H9 (cell line): ENCODE results near the gene PPL. TPM values are rescaled to one million over a fixed set of nuclear protein-coding genes. Genes with fewer than 3 reads are reported as not detected.

Experiments used
- DNase-seq: peaks from one replicate; pipeline ENCODE4 v3.0.0-alpha.2; 2017
- H2AFZ ChIP-seq: one replicate; pipeline ENCODE4 v1.6.1; 2013; ENCODE audit warnings: mild to moderate bottlenecking, low read length, control low read depth, moderate library complexity
- H2AK5ac ChIP-seq: 2 replicates; pipeline ENCODE4 v1.6.1; 2013; ENCODE audit warnings: low read length, control low read depth, mixed read lengths; ENCODE audit not compliant: insufficient read length
- H2BK120ac ChIP-seq: one replicate; pipeline ENCODE4 v1.6.1; 2013; ENCODE audit warnings: low read depth, mild to moderate bottlenecking, low read length, control low read depth, inconsistent platforms; ENCODE audit not compliant: poor library complexity, severe bottlenecking
- H2BK12ac ChIP-seq: 2 replicates; pipeline ENCODE4 v1.6.1; 2013; ENCODE audit warnings: low read length, control low read depth, mixed read lengths, low read depth; ENCODE audit not compliant: insufficient read length
- H2BK15ac ChIP-seq: 2 replicates; pipeline ENCODE4 v1.6.1; 2013; ENCODE audit warnings: low read depth, low read length, control low read depth
- H2BK20ac ChIP-seq: one replicate; pipeline ENCODE4 v1.6.1; 2013; ENCODE audit warnings: low read depth, mild to moderate bottlenecking, low read length, control low read depth, inconsistent platforms; ENCODE audit not compliant: poor library complexity, severe bottlenecking
- H2BK5ac ChIP-seq: 2 replicates; pipeline ENCODE4 v1.6.1; 2013; ENCODE audit warnings: low read length, control low read depth, mixed read lengths; ENCODE audit not compliant: insufficient read length
- H3K14ac ChIP-seq: 2 replicates; pipeline ENCODE4 v1.6.1; 2013; ENCODE audit warnings: low read length, control low read depth; ENCODE audit not compliant: insufficient read depth
- H3K18ac ChIP-seq: 2 replicates; pipeline ENCODE4 v1.6.1; 2013; ENCODE audit warnings: low read depth, mild to moderate bottlenecking, mixed read lengths, low read length, control low read depth; ENCODE audit not compliant: insufficient read length
- H3K23ac ChIP-seq: 2 replicates; pipeline ENCODE4 v1.6.1; 2013; ENCODE audit warnings: low read length, control low read depth, mixed read lengths, low read depth; ENCODE audit not compliant: insufficient read length
- H3K23me2 ChIP-seq: 2 replicates; pipeline ENCODE4 v1.6.1; 2013; ENCODE audit warnings: low read depth, mild to moderate bottlenecking, mixed read lengths, low read length, control low read depth; ENCODE audit not compliant: insufficient read length, poor library complexity, severe bottlenecking
- H3K27ac ChIP-seq: 2 replicates; pipeline ENCODE4 v1.5.1; 2013; ENCODE audit warnings: low read length, control low read depth, mixed read lengths, low read depth; ENCODE audit not compliant: insufficient read length
- H3K27me3 ChIP-seq: 2 replicates; pipeline ENCODE4 v1.6.1; 2013; ENCODE audit warnings: low read length, control low read depth, inconsistent platforms; ENCODE audit not compliant: insufficient read depth
- H3K4ac ChIP-seq: 2 replicates; pipeline ENCODE4 v1.6.1; 2013; ENCODE audit warnings: low read depth, mild to moderate bottlenecking, control low read depth, inconsistent platforms, low read length, moderate library complexity
- H3K4me1 ChIP-seq: 2 replicates; pipeline ENCODE4 v1.6.1; 2013; ENCODE audit warnings: low read length, control low read depth, inconsistent platforms; ENCODE audit not compliant: insufficient read depth
- H3K4me2 ChIP-seq: 2 replicates; pipeline ENCODE4 v1.6.1; 2013; ENCODE audit warnings: low read length, control low read depth, mixed read lengths; ENCODE audit not compliant: insufficient read length, insufficient read depth
- H3K56ac ChIP-seq: 2 replicates; pipeline ENCODE4 v1.6.1; 2013; ENCODE audit warnings: low read depth, mild to moderate bottlenecking, mixed read lengths, low read length, control low read depth; ENCODE audit not compliant: insufficient read length
- H3K79me1 ChIP-seq: 2 replicates; pipeline ENCODE4 v1.6.1; 2013; ENCODE audit warnings: low read depth, mild to moderate bottlenecking, moderate library complexity, low read length, control low read depth, inconsistent platforms; ENCODE audit not compliant: insufficient read depth, poor library complexity, severe bottlenecking
- H3K79me2 ChIP-seq: 2 replicates; pipeline ENCODE4 v1.6.1; 2013; ENCODE audit warnings: low read length, control low read depth, inconsistent platforms; ENCODE audit not compliant: insufficient read depth
- H3K9ac ChIP-seq: 2 replicates; pipeline ENCODE4 v1.6.1; 2013; ENCODE audit warnings: low read length, control low read depth, mixed read lengths; ENCODE audit not compliant: insufficient read length; ENCODE audit errors: extremely low read depth
- H3K9me3 ChIP-seq: one replicate; pipeline ENCODE4 v1.6.1; 2013; ENCODE audit warnings: low read depth, low read length, inconsistent platforms; ENCODE audit not compliant: control insufficient read depth
- H3T11ph ChIP-seq: one replicate; pipeline ENCODE4 v1.6.1; 2013; ENCODE audit warnings: mild to moderate bottlenecking, low read length, control low read depth, inconsistent platforms
- H4K20me1 ChIP-seq: one replicate; pipeline ENCODE4 v1.6.1; 2013; ENCODE audit not compliant: control insufficient read depth, insufficient read length, insufficient read depth
- H4K5ac ChIP-seq: 2 replicates; pipeline ENCODE4 v1.6.1; 2013; ENCODE audit warnings: low read depth, mild to moderate bottlenecking, mixed read lengths, low read length, control low read depth; ENCODE audit not compliant: insufficient read length
- H4K8ac ChIP-seq: replicated peaks from 2 replicates; pipeline ENCODE4 v1.6.1; 2013; ENCODE audit warnings: low read length, control low read depth, mixed read lengths, low read depth; ENCODE audit not compliant: insufficient read length
- H4K91ac ChIP-seq: 2 replicates; pipeline ENCODE4 v1.6.1; 2013; ENCODE audit warnings: low read depth, mild to moderate bottlenecking, moderate library complexity, mixed read lengths, low read length, control low read depth; ENCODE audit not compliant: insufficient read length
- H3K27ac Mint-ChIP-seq, 3 experiments: 2 replicates in 2 of 3; 3 replicates in 1 of 3; pipeline ENCODE4 v1.8.0; 2020 to 2021; ENCODE audit warnings: mixed read lengths in 3 of 3, mild to moderate bottlenecking in 1 of 3, moderate library complexity in 1 of 3
- H3K27me3 Mint-ChIP-seq: 2 replicates; pipeline ENCODE4 v1.8.0; 2021; ENCODE audit warnings: low read depth, mild to moderate bottlenecking, moderate library complexity, mixed read lengths
- H3K36me3 Mint-ChIP-seq, 3 experiments: 2 replicates in 2 of 3; 3 replicates in 1 of 3; pipeline ENCODE4 v1.8.0; 2020 to 2021; ENCODE audit warnings: low read depth in 3 of 3, mixed read lengths in 3 of 3; ENCODE audit not compliant: insufficient read depth in 1 of 3
- H3K4me1 Mint-ChIP-seq, 2 experiments: 2 replicates each; pipeline ENCODE4 v1.8.0; 2020; ENCODE audit warnings: mixed read lengths in 2 of 2
- H3K4me3 Mint-ChIP-seq, 2 experiments: 2 replicates in 1 of 2; 3 replicates in 1 of 2; pipeline ENCODE4 v1.8.0; 2020 to 2021; ENCODE audit warnings: mild to moderate bottlenecking in 2 of 2, mixed read lengths in 2 of 2, moderate library complexity in 1 of 2
- H3K9me3 Mint-ChIP-seq, 2 experiments: 2 replicates in 1 of 2; 3 replicates in 1 of 2; pipeline ENCODE4 v1.8.0; 2020; ENCODE audit warnings: mild to moderate bottlenecking in 2 of 2, mixed read lengths in 2 of 2, moderate library complexity in 1 of 2
- WGBS: extraction: QIAGEN DNeasy Blood & Tissue Kit; methylation state at CpG from one replicate; pipeline ENCODE4 v1.1.7; 2013; ENCODE audit warnings: missing lambda C conversion rate, low lambda C conversion rate, mixed read lengths; ENCODE audit not compliant: insufficient read length; ENCODE audit errors: extremely low coverage; 5-methylcytosine and 5-hydroxymethylcytosine counted together
- total RNA-seq: library from RNA; stranded (reverse); gene quantifications from 2 replicates; pipeline ENCODE4 v1.2.1, GENCODE V29; 2021
- TF ChIP-seq, protein P1 (sequence below): fragments of 200-600 bp; sonication (generic); conservative IDR thresholded peaks from 3 replicates; pipeline ENCODE4 v1.8.0; 2021; ENCODE audit warnings: antibody characterized with exemption, mild to moderate bottlenecking

The PPL gene
- total RNA-seq, 1 experiment from 2014 or later, result 29.2 TPM

- no peak overlapping the region for H3K27ac Mint-ChIP-seq
- no peaks in the 10 kb centered on the region for H3K79me1 ChIP-seq
- no peak overlapping the region for H4K8ac ChIP-seq
- H3K14ac ChIP-seq, result no peak overlapping the region
- H2BK120ac ChIP-seq, result no peak overlapping the region
- H3K4me1 Mint-ChIP-seq, result peaks cover 0 to 6% of the 10 kb centered on the region in 2 experiments; a peak in 2 of 4 replicates
- H3K4me2 ChIP-seq, result no peak overlapping the region
- H3K4me1 ChIP-seq, result no peaks in the 10 kb centered on the region
- no peak overlapping the region for H3K18ac ChIP-seq
- no peak overlapping the region for H2BK20ac ChIP-seq
- no CpG with 5 or more reads among the region's 7 CpGs for WGBS
- H2AK5ac ChIP-seq, result no peak overlapping the region
- H3T11ph ChIP-seq, result no peak overlapping the region
- no peaks in the 10 kb centered on the region for H3K9me3 ChIP-seq
- H2BK12ac ChIP-seq, result no peak overlapping the region
- peaks cover 9% of the 10 kb centered on the region for H3K27me3 Mint-ChIP-seq
- no peak overlapping the region for H2BK15ac ChIP-seq
- H3K79me2 ChIP-seq, result no peaks in the 10 kb centered on the region
- no peak overlapping the region; a peak in 1 of 5 replicates for H3K4me3 Mint-ChIP-seq
- H3K23me2 ChIP-seq, result no peaks in the 10 kb centered on the region
- no peak overlapping the region for H4K5ac ChIP-seq
- no peak overlapping the region for H2BK5ac ChIP-seq
- H2AFZ ChIP-seq, result no peak overlapping the region
- H3K23ac ChIP-seq, result no peak overlapping the region
- H4K91ac ChIP-seq, result no peak overlapping the region
- no peaks in the 10 kb centered on the region for H3K27me3 ChIP-seq
- H3K56ac ChIP-seq, result no peak overlapping the region
- no peaks in the 10 kb centered on the region for H3K36me3 Mint-ChIP-seq
- H3K9ac ChIP-seq, result no peak overlapping the region
- H3K4ac ChIP-seq, result no peak overlapping the region
- H4K20me1 ChIP-seq, result no peaks in the 10 kb centered on the region
- TF ChIP-seq, protein P1, sequence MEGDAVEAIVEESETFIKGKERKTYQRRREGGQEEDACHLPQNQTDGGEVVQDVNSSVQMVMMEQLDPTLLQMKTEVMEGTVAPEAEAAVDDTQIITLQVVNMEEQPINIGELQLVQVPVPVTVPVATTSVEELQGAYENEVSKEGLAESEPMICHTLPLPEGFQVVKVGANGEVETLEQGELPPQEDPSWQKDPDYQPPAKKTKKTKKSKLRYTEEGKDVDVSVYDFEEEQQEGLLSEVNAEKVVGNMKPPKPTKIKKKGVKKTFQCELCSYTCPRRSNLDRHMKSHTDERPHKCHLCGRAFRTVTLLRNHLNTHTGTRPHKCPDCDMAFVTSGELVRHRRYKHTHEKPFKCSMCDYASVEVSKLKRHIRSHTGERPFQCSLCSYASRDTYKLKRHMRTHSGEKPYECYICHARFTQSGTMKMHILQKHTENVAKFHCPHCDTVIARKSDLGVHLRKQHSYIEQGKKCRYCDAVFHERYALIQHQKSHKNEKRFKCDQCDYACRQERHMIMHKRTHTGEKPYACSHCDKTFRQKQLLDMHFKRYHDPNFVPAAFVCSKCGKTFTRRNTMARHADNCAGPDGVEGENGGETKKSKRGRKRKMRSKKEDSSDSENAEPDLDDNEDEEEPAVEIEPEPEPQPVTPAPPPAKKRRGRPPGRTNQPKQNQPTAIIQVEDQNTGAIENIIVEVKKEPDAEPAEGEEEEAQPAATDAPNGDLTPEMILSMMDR, result no peak
- no peak overlapping the region for H3K27ac ChIP-seq
- DNase-seq, result no peak
- H3K9me3 Mint-ChIP-seq, result no peaks in the 10 kb centered on the region; a peak in 1 of 5 replicates
These were observed 42.2 kb upstream of the PPL start for GRCh38 chr16:4979164-4979563.
